Thyroid gland (tissue), 4 donors: ENCODE measurements around the gene IP6K3.

Source experiments
- POLR2A ChIP-seq, 2 donors: fragments of 450-650 bp; IDR thresholded peaks; one replicate each; pipeline ENCODE4 v1.6.1; 2017; ENCODE audit warnings: antibody characterized with exemption in 2 of 2, mild to moderate bottlenecking in 2 of 2, moderate library complexity in 1 of 2
- TF ChIP-seq, protein P1 (sequence below), 6 experiments: fragments of 200-600 bp in 3 of 6; fragments of 450-650 bp in 3 of 6; sonication (generic) in 3 of 6; IDR thresholded peaks; one replicate each; pipeline ENCODE4 v1.5.1; 2016 to 2019; ENCODE audit warnings: antibody characterized with exemption in 6 of 6, mild to moderate bottlenecking in 2 of 6, inconsistent platforms in 1 of 6, moderate library complexity in 1 of 6

DNA sequence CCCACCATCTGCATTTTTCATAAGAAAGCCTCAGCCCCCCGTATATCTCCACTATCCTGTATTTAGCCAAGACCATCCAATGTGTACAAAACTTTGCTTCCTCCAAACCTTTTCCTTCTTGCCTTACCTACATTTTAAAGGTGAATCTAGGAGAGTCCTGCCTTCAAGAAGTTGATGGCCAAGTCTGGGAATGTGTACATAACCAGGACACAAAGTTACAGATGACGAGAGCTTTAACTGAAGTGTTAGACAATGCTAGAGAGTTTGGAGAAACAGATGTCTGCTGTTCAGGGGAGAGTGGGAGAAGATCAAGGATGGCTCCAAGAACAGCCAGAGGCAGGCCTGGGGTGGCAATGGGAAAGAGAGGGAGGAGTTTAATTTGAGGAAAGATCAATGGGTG is 32.9 kb downstream of the IP6K3 start:
- TF ChIP-seq, protein P1, sequence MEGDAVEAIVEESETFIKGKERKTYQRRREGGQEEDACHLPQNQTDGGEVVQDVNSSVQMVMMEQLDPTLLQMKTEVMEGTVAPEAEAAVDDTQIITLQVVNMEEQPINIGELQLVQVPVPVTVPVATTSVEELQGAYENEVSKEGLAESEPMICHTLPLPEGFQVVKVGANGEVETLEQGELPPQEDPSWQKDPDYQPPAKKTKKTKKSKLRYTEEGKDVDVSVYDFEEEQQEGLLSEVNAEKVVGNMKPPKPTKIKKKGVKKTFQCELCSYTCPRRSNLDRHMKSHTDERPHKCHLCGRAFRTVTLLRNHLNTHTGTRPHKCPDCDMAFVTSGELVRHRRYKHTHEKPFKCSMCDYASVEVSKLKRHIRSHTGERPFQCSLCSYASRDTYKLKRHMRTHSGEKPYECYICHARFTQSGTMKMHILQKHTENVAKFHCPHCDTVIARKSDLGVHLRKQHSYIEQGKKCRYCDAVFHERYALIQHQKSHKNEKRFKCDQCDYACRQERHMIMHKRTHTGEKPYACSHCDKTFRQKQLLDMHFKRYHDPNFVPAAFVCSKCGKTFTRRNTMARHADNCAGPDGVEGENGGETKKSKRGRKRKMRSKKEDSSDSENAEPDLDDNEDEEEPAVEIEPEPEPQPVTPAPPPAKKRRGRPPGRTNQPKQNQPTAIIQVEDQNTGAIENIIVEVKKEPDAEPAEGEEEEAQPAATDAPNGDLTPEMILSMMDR (IDR thresholded peaks at IDR 0.05): no peak
- TF ChIP-seq POLR2A (IDR thresholded peaks at IDR 0.05): no peak
